ENCODE data around the gene EXOSC7. TPM values are rescaled to one million over a fixed set of nuclear protein-coding genes. Genes with fewer than 3 reads are reported as not detected.

Gene EXOSC7
- total and polyA plus RNA-seq, 2 of the 4 experiments (the other 2 are of a cell fraction) = 61.6 to 62.2 TPM

GRCh38 chr3:44982817-44983216 lies 6.8 kb downstream of the EXOSC7 start:
- in situ Hi-C loops (cut with MboI; ENCODE audit: low sequenced_read_pairs) (no loop called here), dilution Hi-C loops (cut with HindIII; ENCODE audit: low sequenced_read_pairs, unreplicated experiment) (no loop called here), intact Hi-C loops (cut with micrococcal nuclease) (no loop called here)
- Histone ChIP-seq H2BK5ac (ENCODE audit: low read depth, low read length, poor library complexity, severe bottlenecking) (no peak overlapping the region), H3K4me2 (ENCODE audit: low read depth, low read length) (no peak overlapping the region), H3K18ac (ENCODE audit: low read depth, low read length) (no peak overlapping the region), H4K20me1 (ENCODE audit: insufficient read depth, low read length) (peaks cover 42% of the 10 kb centered on the region), H3K9me3 (ENCODE audit: control insufficient read depth, insufficient read depth, low read length) (no peaks in the 10 kb centered on the region), H3K4me3 (ENCODE audit: insufficient read depth, low read depth, low read length) (no peak overlapping the region), H3K27ac (ENCODE audit: insufficient read depth, low read length) (no peak overlapping the region), H3K9me1 (ENCODE audit: insufficient read depth, low read length) (peaks cover 4% of the 10 kb centered on the region; the same call in 1 of the 2 replicates), H2AK5ac (ENCODE audit: low read depth, low read length) (no peak overlapping the region), H4K8ac (ENCODE audit: low read depth in 2 of 2, low read length in 2 of 2) (no peak overlapping the region), H2AFZ (replicated peaks; ENCODE audit: low read length, poor library complexity) (no peak overlapping the region), H3K36me3 (ENCODE audit: control insufficient read depth, insufficient read depth, low read length) (no peaks in the 10 kb centered on the region), H3K14ac (replicated peaks; ENCODE audit: low read depth, low read length) (no peak overlapping the region), H3K4me1 (ENCODE audit: control insufficient read depth, insufficient read depth, low read length) (no peaks in the 10 kb centered on the region), H2BK20ac (ENCODE audit: low read depth, low read length) (no peak overlapping the region), H3K23ac (ENCODE audit: low read depth, low read length) (no peak overlapping the region), H3K9ac (ENCODE audit: low read depth, low read length) (no peak overlapping the region), H2BK120ac (ENCODE audit: low read depth, low read length) (no peak overlapping the region), H3K79me1 (ENCODE audit: low read depth in 1 of 2, low read length in 2 of 2) (peaks cover 53 to 70% of the 10 kb centered on the region in 2 experiments), H3K4ac (ENCODE audit: low read depth, low read length) (no peak overlapping the region), H2AK9ac (replicated peaks; ENCODE audit: low read depth, low read length, poor library complexity) (no peak overlapping the region), H3K56ac (ENCODE audit: extremely low read depth, insufficient read depth, low read length) (no peak overlapping the region), H2BK15ac (ENCODE audit: low read depth, low read length) (no peak overlapping the region), H3K27me3 (ENCODE audit: control insufficient read depth, insufficient read depth, low read length) (no peaks in the 10 kb centered on the region), H4K91ac (ENCODE audit: insufficient read depth, low read depth, low read length) (no peak overlapping the region), H4K5ac (ENCODE audit: low read depth, low read length) (no peak overlapping the region)
- WGBS, 2 experiments (ENCODE audit: extremely low coverage in 2 of 2, insufficient read length in 1 of 2) = no CpG with 5 or more reads among the region's 3 CpGs
- no peak for DNase-seq
- TF ChIP-seq BHLHE40 (IDR thresholded peaks at IDR 0.05; ENCODE audit: low read depth, low read length) (no peak), CTCF (conservative IDR thresholded peaks at IDR 0.05; ENCODE audit: low read depth, low read length) (no peak), RAD21 (IDR thresholded peaks at IDR 0.05; ENCODE audit: low read length) (no peak), FOS (IDR thresholded peaks at IDR 0.05; ENCODE audit: low read depth, low read length) (no peak), RFX5 (IDR thresholded peaks at IDR 0.05; ENCODE audit: low read depth, low read length) (no peak), CHD1 (IDR thresholded peaks at IDR 0.05; ENCODE audit: low read depth, low read length) (no peak), MAFK (IDR thresholded peaks at IDR 0.05; ENCODE audit: low read depth, low read length) (no peak), USF2 (IDR thresholded peaks at IDR 0.05; ENCODE audit: low read depth, low read length) (no peak), ELK1 (IDR thresholded peaks at IDR 0.05; ENCODE audit: borderline replicate concordance, low read depth, low read length) (no peak), SMC3 (IDR thresholded peaks at IDR 0.05; ENCODE audit: low read depth, low read length) (no peak), POLR2A (IDR thresholded peaks at IDR 0.05; ENCODE audit: low read depth, low read length) (no peak), MAZ (IDR thresholded peaks at IDR 0.05; ENCODE audit: borderline replicate concordance, low read depth, low read length) (no peak), CEBPB (IDR thresholded peaks at IDR 0.05; ENCODE audit: low read depth, low read length) (no peak)
- ChIA-PET POLR2A (ENCODE audit: unreplicated experiment) (no interaction called here), CTCF (no interaction called here)
- no TSS peak for BruUV-seq (replicated peaks)
- no peak for ATAC-seq (ENCODE audit: low read depth)

Measured in IMR-90 (cell line).